ENCODE measurements around the gene TFAP2E. TPM values are rescaled to one million over a fixed set of nuclear protein-coding genes. Genes with fewer than 3 reads are reported as not detected.
"Not testable (repeated sequence)": the region's sequence is repeated elsewhere in the genome, so short reads cannot be mapped to it uniquely, and the experiment has no call there.

The TFAP2E gene
- total RNA-seq, 1 donor from 2014 or later: 0.42 TPM

DNA sequence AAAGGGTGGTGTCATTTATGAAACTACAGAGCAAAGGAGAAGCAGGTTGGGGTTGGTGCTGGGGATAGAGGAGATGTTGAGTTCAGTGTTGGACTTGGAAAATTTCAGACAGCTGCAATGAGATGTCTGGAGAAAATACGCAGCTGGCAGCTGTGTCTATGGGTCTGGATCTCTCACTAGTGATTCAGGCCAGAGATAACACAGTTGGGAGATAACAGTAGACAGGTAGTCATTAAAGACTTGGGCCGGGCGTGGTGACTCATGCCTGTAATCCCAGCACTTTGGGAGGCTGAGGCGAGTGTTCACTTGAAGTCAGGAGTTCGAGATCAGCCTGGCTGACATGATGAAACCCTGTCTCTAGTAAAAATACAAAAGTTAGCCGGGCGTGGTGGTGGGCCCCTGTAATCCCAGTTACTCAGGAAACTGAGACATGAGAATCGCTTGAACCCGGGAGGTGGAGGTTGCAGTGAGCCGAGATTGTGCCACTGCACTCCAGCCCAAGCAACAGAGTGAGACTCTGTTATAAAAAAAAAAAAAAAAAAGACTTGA lies 2.5 kb upstream of the TFAP2E start:
- intact Hi-C loops (cut with micrococcal nuclease): no loop called here

- intact Hi-C loops (cut with micrococcal nuclease): no loop called here
These were observed 1.9 kb upstream of the TFAP2E start for GRCh38 chr1:35571263-35571662.

DNA sequence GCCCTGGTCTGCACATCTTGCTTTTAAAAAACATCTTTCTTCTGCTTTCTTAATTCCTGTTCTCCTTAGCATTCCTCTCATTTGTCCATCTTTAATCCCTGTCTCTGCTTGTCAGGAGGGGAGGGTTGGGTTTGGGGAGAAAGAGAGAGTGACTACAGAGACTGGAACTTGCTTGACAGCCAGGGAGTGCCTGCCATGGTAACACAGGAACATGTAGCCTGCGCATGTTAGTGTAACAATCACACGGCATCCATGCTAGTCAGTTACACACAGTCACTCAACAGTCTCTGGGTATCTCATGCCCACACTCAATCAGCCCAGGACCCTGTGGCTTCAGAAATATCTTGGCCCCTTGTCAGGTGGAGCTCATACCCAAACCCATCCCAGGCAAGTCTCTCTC lies 818 bp upstream of the TFAP2E start:
- intact Hi-C loops (cut with micrococcal nuclease): no loop called here

GRCh38 chr1:35574125-35574654 lies 1.1 kb downstream of the TFAP2E start:
- intact Hi-C loops (cut with micrococcal nuclease): no loop called here

DNA sequence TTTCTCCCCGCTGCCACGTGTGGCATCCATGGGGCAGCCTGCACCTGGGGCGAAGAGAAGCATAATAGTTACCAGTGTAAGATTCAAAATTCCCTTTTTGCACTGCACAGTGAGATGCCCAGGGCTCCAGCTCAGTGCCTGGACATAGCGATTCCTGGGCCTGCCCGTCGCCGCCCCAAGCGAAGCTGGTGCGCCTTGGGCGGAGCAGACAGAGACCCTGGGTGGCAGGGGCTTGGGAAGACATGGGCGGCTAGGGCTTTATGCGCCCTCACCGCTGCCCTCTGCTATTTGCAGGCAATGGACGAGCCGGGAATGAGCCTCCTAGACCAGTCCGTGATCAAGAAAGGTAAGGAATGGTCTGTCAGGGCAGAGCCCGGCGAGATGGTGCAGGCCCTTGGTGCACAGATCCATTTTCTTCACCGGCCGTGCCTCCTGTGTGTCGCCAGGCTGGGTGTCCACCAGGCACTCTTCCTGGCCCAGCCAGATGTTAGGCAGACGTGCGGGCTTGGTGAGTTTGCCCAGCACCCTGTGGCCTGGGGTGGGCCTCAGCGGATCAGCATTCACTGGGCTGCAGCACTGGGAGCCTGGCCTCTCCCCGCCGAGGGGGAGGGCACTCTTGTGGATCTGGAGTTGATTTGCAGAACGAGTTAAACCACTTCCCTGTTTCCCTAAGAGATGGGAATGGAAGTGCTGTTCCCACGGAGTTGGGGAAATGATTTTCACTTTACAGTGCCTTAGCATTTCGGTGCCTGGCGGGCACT lies 1.7 kb downstream of the TFAP2E start:
- intact Hi-C loops (cut with micrococcal nuclease): no loop called here

GRCh38 chr1:35575416-35575958 lies 2.4 kb downstream of the TFAP2E start:
- intact Hi-C loops (cut with micrococcal nuclease): no loop called here

GRCh38 chr1:35576061-35576765 lies 3.1 kb downstream of the TFAP2E start:
- intact Hi-C loops (cut with micrococcal nuclease): no loop called here

- intact Hi-C loops (cut with micrococcal nuclease): loop anchor here (1.0 kb wide), 1 partner anchor 61 kb away; no protein-coding TSS in a partner anchor
These were observed 3.6 kb downstream of the TFAP2E start for GRCh38 chr1:35576766-35577070.

DNA sequence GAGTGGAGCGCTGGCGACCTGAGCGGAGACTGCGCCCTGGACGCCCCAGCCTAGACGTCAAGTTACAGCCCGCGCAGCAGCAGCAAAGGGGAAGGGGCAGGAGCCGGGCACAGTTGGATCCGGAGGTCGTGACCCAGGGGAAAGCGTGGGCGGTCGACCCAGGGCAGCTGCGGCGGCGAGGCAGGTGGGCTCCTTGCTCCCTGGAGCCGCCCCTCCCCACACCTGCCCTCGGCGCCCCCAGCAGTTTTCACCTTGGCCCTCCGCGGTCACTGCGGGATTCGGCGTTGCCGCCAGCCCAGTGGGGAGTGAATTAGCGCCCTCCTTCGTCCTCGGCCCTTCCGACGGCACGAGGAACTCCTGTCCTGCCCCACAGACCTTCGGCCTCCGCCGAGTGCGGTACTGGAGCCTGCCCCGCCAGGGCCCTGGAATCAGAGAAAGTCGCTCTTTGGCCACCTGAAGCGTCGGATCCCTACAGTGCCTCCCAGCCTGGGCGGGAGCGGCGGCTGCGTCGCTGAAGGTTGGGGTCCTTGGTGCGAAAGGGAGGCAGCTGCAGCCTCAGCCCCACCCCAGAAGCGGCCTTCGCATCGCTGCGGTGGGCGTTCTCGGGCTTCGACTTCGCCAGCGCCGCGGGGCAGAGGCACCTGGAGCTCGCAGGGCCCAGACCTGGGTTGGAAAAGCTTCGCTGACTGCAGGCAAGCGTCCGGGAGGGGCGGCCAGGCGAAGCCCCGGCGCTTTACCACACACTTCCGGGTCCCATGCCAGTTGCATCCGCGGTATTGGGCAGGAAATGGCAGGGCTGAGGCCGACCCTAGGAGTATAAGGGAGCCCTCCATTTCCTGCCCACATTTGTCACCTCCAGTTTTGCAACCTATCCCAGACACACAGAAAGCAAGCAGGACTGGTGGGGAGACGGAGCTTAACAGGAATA lies 4.2 kb downstream of the TFAP2E start:
- intact Hi-C loops (cut with micrococcal nuclease): loop anchor here (1.0 kb wide), 1 partner anchor 60 kb away; no protein-coding TSS in a partner anchor

DNA sequence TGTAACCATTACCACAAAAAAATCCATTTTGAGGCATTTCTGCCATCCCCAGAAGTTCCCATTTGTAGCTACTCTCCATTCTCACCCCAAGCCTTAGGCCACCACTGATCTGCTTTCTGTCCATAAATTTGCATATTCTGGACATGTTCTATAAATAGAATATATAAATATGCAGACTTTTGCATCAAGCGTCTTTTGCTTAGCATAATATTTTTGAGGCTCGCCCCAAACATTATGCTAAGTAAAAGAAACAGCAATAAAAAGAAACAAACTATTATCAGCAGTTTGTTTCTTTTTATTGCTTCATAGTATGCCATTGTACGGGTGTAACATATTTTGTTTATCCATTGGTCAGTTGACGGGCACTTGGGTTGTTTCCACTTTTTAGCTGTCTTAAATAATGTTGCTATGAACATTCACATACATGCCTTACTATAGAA lies 7.9 kb downstream of the TFAP2E start:
- intact Hi-C loops (cut with micrococcal nuclease): no loop called here

DNA sequence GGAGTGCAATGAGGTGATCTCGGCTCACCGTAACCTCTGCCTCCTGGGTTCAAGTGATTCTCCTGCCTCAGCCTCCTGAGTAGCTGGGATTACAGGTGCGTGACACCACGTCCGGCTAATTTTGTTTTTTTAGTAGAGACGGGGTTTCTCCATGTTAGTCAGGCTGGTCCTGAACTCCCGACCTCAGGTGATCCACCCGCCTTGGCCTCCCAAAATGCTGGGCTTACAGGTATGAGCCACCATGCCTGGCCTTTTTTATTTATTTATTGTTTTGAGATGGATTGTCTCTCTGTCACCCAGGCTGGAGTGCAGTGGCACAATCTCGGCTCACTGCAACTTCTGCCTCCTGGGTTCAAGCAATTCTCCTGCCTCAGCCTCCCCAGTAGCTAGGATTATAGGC lies 8.5 kb downstream of the TFAP2E start:
- intact Hi-C loops (cut with micrococcal nuclease): not testable (repeated sequence)

- intact Hi-C loops (cut with micrococcal nuclease): no loop called here
These were observed 12.2 kb downstream of the TFAP2E start for GRCh38 chr1:35585281-35585680.

DNA sequence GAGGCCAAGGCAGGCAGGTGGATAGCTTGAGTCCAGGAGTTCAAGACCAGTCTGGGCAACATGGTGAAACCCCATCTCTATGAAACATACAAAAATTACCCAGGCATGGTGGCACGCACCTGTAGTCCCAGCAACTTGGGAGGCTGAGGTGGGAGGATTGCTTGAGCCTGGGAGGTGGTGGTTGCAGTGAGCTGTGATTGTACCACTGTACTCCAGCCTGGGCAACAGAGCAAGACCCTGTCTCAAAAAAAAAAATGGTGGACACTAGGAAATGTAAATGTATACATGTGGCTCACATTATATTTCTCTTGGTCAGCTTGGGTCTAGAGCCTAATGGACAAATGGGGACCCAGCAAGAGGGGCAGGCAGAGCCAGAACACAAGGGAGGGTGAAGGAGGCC lies 12.7 kb downstream of the TFAP2E start:
- intact Hi-C loops (cut with micrococcal nuclease): not testable (repeated sequence)

- intact Hi-C loops (cut with micrococcal nuclease): no loop called here
These were observed 13.7 kb downstream of the TFAP2E start for GRCh38 chr1:35586808-35587207.

DNA sequence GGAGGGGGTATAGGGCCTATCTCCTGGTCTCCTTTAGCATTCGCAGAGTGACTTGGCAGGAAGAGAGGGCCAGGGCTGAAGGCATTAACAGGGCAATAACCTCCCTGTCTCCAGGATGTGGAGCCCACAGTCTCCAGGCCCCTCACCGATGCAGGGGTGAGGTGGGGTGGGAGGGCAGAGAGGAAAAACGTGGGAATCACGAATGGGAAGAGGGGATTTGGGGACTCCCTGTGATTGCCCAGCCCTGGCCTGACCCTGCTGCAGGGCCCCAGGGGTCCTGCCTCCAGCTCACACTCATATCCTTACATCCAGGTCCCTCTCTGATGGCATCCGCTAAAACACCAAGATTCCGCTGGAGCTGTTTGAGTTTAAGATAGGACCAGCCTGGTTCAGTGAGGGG lies 14.6 kb downstream of the TFAP2E start:
- intact Hi-C loops (cut with micrococcal nuclease): no loop called here

GRCh38 chr1:35588197-35588910 lies 15.2 kb downstream of the TFAP2E start:
- intact Hi-C loops (cut with micrococcal nuclease): no loop called here

- intact Hi-C loops (cut with micrococcal nuclease): no loop called here
These were observed 16.7 kb downstream of the TFAP2E start for GRCh38 chr1:35589516-35590427.

- intact Hi-C loops (cut with micrococcal nuclease): no loop called here
These were observed 17.4 kb downstream of the TFAP2E start for GRCh38 chr1:35590476-35591040.

DNA sequence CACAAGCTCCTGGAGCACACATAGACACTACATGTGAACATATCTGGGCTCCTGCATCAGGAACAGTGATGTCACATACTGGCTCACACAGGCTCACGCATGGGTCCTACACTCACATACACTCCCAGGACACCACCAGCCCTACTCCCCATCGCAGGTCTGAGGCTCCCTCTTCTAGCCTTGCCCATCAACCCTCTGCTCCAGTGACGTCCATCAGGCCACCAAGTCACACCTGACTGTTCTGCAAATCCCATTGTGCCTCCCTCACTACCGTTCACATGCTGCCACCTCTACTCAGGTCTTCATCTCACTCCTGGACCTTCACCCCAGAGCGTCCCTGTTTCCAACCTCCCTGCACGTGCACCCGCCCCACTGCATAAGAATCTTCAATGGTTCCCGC lies 18.1 kb downstream of the TFAP2E start:
- intact Hi-C loops (cut with micrococcal nuclease): no loop called here

Measured in T-helper 1 cell treated with Interleukin-12 subunit alpha and Interleukin-12 subunit beta and Interleukin-4 antibody, amounts not matched to agents 30 ng/mL and 1 ng/mL, for 36 hours (primary cell).